ENCODE results near the gene TRPM6. TPM values are rescaled to one million over a fixed set of nuclear protein-coding genes. Genes with fewer than 3 reads are reported as not detected.

Gene TRPM6
- under 0.01 TPM in 2 replicates for total RNA-seq

DNA sequence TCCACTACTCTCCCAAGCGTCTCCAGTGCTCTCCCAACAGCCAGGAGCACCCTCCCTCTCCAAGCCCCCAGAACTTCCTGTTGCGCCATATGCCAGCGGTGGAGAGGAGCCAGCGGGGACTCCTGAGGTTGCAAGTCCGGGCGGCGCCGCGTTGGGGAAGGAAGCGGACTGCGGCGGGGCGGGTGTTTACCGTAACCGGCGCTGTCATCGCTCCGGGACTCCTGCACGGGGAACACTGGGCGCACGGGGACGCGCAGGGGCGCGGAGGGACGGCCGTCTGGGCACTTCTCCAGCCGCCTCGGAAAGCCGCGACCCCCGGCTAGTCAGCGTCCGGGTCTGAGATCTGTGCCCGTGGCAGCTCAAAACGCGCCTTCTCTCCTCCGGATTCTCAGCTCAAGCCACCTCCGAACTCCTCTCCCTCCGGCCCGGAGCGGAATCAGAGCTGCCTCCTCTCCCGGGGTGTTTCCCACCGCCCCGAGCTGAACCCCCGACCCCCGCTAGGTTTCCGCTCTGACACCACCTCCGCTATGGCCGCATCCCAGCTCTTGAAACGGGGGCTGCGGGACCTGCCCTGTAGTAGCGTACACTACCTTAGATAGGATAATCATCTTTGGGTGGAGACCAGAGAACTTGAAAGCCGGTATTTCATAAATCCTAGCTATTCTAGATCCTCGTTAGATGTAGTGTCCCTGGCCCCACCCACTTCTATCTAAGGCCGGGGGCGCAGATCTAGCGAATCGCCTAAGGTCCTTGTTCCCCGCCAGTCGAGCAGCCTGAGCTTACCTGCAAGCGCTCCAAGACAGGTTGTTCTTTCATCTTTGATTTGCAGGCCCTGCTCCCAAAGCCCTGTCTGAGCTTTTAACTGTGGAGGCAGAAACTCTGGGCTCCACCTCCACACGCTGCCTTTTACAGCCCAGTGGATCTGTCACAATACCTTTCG is at the start of gene TRPM6:
Gene TRPM6, minus strand, starts transcription at position 881 of the 940 bp plus-strand sequence. Its CDS starts 65 bp downstream, at position 816.

Other genes starting within 250 kb of the TRPM6 start
- 7.3 and 10.6 TPM in 2 replicates for gene C9orf40, start 65.0 kb upstream of the TRPM6 start, total RNA-seq
- 13.8 and 15.8 TPM in 2 replicates for gene CARNMT1, start 140.4 kb upstream of the TRPM6 start, total RNA-seq
- gene NMRK1, start 200.2 kb upstream of the TRPM6 start, total RNA-seq, result 13.4 and 14.1 TPM in 2 replicates
- 40.0 and 40.3 TPM in 2 replicates for gene OSTF1, start 200.6 kb upstream of the TRPM6 start, total RNA-seq

Data from bronchus fibroblast of lung (primary cell).